Right lobe of liver (tissue), 4 donors: ENCODE results near the gene ACSS1.
A peak's percentile ranks its signal among the peaks of the same experiment; 100 is the strongest.

Experiments used
- POLR2A ChIP-seq: fragments of 450-650 bp; IDR thresholded peaks from one replicate; pipeline ENCODE4 v1.6.1; 2017; ENCODE audit warnings: antibody characterized with exemption, mild to moderate bottlenecking
- TF ChIP-seq, protein P1 (sequence below), 4 donors: fragments of 200-600 bp in 3 of 4; fragments of 450-650 bp in 1 of 4; IDR thresholded peaks; one replicate each; pipeline versions ENCODE4 v1.5.1 to v1.8.0; 2016 to 2022; ENCODE audit warnings: antibody characterized with exemption in 4 of 4, mild to moderate bottlenecking in 2 of 4
- donor health status: DM: no; HTN: no; CAD: no.
- donor health status: DM: no; HTN: no; CAD: no.
- donor health status: DM: no; HTN: yes; CAD: no.

DNA sequence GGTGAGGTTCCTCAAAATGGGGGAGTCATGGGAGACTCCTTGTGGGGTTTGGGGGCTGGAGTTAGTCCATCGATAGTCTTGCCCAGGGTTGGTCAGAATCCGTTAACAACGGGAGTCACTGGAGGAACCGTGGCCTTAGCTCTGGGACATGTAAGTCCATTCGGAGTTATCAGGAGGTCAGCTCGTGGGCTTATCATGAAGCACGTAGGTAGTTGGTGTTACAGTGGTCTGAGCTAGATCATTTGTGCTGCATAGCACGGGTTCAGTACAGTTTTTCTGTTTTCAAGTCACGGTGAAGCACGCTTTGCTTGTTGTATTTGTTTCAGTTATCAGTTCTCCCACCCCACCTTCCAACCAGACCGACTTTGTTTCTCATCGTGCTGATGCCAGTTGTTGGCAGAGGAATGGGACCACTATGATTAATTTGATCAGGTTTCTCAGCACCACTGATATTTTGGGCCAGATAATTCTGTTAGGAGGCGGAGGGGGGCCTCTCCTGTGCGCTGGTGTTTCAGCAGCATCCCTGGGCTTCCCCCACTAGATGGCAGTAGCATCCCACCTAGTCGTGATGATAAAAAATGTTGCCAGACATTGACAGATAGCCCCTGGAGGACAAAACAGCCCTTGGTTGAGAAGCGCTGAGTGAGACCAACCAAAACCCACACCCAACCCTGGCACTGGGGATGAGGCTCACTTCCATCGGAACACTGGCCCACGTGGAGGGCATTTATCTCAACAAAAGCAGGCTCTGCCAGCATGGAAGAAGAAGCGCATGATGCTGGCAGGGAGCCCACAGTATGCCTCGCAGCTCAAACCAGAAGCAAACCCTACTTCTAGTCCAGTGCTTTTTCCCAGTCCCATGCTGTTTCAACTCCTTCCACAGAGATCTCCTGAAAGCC lies 63.2 kb downstream of the ACSS1 start:
- TF ChIP-seq, protein P1, sequence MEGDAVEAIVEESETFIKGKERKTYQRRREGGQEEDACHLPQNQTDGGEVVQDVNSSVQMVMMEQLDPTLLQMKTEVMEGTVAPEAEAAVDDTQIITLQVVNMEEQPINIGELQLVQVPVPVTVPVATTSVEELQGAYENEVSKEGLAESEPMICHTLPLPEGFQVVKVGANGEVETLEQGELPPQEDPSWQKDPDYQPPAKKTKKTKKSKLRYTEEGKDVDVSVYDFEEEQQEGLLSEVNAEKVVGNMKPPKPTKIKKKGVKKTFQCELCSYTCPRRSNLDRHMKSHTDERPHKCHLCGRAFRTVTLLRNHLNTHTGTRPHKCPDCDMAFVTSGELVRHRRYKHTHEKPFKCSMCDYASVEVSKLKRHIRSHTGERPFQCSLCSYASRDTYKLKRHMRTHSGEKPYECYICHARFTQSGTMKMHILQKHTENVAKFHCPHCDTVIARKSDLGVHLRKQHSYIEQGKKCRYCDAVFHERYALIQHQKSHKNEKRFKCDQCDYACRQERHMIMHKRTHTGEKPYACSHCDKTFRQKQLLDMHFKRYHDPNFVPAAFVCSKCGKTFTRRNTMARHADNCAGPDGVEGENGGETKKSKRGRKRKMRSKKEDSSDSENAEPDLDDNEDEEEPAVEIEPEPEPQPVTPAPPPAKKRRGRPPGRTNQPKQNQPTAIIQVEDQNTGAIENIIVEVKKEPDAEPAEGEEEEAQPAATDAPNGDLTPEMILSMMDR (IDR thresholded peaks at IDR 0.05), result peak; percentile 91 to 96 (median 94)
- no peak for TF ChIP-seq POLR2A
